ENCODE measurements around the gene NINJ2. TPM values are rescaled to one million over a fixed set of nuclear protein-coding genes. Genes with fewer than 3 reads are reported as not detected.
A peak's percentile ranks its signal among the peaks of the same experiment; 100 is the strongest.

Gene NINJ2
- total and polyA plus RNA-seq, 12 donors, result 1.9 to 25.7 (median 8.3) TPM

DNA sequence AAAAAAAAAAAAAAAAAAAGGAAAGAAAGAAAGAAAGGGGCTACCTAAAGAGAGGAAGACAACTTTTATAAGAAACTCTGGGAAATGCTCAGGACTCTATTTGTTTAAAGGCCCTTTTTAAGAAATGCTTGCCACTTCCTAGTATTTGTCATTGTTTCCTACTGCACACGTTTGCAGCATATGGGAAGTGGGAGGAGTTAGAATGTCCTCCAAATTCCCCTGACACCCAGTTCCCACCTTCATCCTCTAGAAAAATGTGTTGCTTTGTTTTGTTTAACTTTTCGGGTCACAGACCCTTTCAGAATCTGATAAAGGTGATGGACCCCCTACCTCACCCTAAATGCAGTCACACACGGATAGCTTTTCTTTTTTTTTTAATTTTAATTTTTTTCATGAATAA, 40.8 kb downstream of the NINJ2 start:
- ATAC-seq, result peak in 6 of 8 donors; percentile 37 to 86 (median 72)
- Histone ChIP-seq H3K4me3 (no peak overlapping the region), H3K27ac (peak overlapping the region; percentile 62 to 91 (median 82))

DNA sequence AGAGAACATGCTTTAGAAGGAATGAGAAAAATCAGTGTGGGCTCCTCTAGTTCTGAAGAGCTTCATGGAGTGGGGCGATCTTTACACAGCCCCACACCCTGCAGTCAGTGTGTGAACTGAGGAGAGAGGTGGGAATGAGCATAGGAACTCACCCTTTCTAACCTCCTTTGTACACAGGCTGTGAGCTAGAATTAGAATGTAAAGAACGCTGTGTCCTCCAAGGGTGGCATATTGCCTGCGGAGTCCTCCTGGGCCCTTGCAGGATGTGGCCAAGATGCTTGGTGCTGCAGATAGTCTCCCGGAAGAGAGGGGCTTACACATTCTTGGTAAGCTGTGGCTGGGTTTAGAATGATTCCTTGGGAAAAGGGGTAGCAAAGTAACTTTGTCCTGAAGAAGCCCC, 43.9 kb downstream of the NINJ2 start:
- Histone ChIP-seq H3K4me1 (peaks cover 30 to 96% (median 72%) of the 10 kb centered on the region in 9 donors), H3K27me3 (no peaks in the 10 kb centered on the region), H3K27ac (peak overlapping the region; percentile 9 to 91 (median 62)), H3K9me3 (no peaks in the 10 kb centered on the region), H3K36me3 (no peaks in the 10 kb centered on the region), H3K4me3 (no peak overlapping the region)
- ATAC-seq (peak in 3 of 8 donors; percentile 12 to 47 (median 36)), DNase-seq (no peak)
- WGBS, 2 donors, result 47 to 52% methylated on average over 4 of the region's 4 CpGs
- TF ChIP-seq, protein P1, sequence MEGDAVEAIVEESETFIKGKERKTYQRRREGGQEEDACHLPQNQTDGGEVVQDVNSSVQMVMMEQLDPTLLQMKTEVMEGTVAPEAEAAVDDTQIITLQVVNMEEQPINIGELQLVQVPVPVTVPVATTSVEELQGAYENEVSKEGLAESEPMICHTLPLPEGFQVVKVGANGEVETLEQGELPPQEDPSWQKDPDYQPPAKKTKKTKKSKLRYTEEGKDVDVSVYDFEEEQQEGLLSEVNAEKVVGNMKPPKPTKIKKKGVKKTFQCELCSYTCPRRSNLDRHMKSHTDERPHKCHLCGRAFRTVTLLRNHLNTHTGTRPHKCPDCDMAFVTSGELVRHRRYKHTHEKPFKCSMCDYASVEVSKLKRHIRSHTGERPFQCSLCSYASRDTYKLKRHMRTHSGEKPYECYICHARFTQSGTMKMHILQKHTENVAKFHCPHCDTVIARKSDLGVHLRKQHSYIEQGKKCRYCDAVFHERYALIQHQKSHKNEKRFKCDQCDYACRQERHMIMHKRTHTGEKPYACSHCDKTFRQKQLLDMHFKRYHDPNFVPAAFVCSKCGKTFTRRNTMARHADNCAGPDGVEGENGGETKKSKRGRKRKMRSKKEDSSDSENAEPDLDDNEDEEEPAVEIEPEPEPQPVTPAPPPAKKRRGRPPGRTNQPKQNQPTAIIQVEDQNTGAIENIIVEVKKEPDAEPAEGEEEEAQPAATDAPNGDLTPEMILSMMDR (IDR thresholded peaks at IDR 0.05), result no peak
- intact Hi-C loops (cut with DNase I), result no loop called here

More for the DNA sequence above, 40.8 kb downstream of the NINJ2 start:
- H3K4me1 ChIP-seq, result peaks cover 13 to 78% (median 53%) of the 10 kb centered on the region in 9 donors
- H3K9me3 ChIP-seq, result no peaks in the 10 kb centered on the region
- intact Hi-C loops (cut with DNase I), result no loop called here
- TF ChIP-seq, protein P1 (IDR thresholded peaks at IDR 0.05), result no peak
- no peaks in the 10 kb centered on the region for H3K36me3 ChIP-seq
- peak in 1 of 2 donors; percentile 52 for DNase-seq
- H3K27me3 ChIP-seq, result no peaks in the 10 kb centered on the region
- 45 to 55% methylated on average over 3 of the region's 3 CpGs for WGBS, 2 donors

DNA sequence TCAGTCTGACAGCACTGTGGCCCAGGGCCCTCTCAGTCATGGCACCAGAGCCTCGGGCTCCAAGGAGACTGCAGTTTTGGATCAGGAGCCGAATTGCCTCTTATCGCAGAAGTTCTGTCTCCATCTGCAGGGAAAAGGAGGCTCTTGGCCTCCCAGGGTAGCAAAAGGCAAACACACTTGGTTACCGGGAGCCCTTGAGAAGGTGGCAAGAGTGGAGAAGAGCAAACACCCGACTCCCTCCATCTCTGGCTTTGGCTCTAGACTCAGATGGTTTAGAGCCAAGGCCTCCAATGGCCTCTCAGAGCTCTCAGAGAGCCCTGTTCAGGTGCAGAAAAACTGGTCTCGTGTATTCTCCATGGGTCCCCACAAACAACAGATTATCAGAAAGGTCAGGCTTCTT, 44.6 kb downstream of the NINJ2 start:
- H3K27ac ChIP-seq, result peak overlapping the region in 9 of 10 donors; percentile 9 to 91 (median 65)
- WGBS, 2 donors, result 78 to 84% methylated on average over 6 of the region's 6 CpGs
- H3K27me3 ChIP-seq, result no peaks in the 10 kb centered on the region
- no peak for DNase-seq
- intact Hi-C loops (cut with DNase I), result no loop called here
- TF ChIP-seq, protein P1 (IDR thresholded peaks at IDR 0.05), result no peak
- ATAC-seq, result no peak
- peaks cover 30 to 97% (median 71%) of the 10 kb centered on the region in 9 donors for H3K4me1 ChIP-seq
- H3K9me3 ChIP-seq, result no peaks in the 10 kb centered on the region
- H3K36me3 ChIP-seq, result no peaks in the 10 kb centered on the region
- H3K4me3 ChIP-seq, result no peak overlapping the region

DNA sequence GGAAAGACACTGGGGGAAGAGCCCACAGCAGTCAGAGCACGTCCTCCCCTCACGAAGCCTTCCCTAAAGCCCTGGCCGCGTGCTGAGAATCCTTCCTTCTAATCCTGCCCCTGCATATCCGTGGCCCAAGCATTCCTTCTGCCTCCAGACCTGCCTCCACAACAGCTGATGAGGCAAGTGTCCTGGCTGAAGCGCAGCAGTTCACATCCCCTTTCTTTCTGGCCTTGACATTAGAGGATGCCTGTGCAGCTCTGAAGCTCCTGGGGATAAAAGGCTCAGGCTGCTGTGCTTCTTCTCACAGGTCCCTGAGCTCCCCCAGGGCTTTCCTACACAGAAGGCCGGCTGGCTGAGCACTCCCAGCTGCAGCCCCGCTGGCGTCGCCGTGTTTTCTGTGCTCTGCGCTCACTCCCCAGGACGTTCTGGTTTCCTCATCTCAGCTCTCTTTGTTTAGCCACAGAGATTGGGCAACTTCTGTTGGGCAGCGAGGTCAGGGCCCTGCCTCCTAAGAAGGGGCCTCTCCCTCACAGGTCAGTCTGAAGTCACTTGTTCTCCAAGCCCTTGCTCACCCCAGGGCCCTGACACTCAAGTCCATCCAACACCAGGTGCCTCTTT, 45.8 kb downstream of the NINJ2 start:
- TF ChIP-seq, protein P1 (IDR thresholded peaks at IDR 0.05), result no peak
- peak; percentile 21 to 82 (median 52) for ATAC-seq
- H3K4me3 ChIP-seq, result peak overlapping the region in 1 of 10 donors; percentile 19
- no peaks in the 10 kb centered on the region for H3K36me3 ChIP-seq
- peaks cover 23 to 93% (median 65%) of the 10 kb centered on the region in 9 donors for H3K4me1 ChIP-seq
- 43 to 47% methylated on average over 14 of the region's 14 CpGs for WGBS, 2 donors
- intact Hi-C loops (cut with DNase I), result no loop called here
- peak; percentile 42 to 62 for DNase-seq
- H3K9me3 ChIP-seq, result no peaks in the 10 kb centered on the region
- peak overlapping the region; percentile 20 to 89 (median 62) for H3K27ac ChIP-seq
- no peaks in the 10 kb centered on the region for H3K27me3 ChIP-seq
